ENCODE measurements around the gene TNFRSF12A. TPM values are rescaled to one million over a fixed set of nuclear protein-coding genes. Genes with fewer than 3 reads are reported as not detected.

Gene TNFRSF12A
- total and polyA plus RNA-seq, 2 of the 4 experiments (the other 2 are of a cell fraction): 103 to 304 TPM

DNA sequence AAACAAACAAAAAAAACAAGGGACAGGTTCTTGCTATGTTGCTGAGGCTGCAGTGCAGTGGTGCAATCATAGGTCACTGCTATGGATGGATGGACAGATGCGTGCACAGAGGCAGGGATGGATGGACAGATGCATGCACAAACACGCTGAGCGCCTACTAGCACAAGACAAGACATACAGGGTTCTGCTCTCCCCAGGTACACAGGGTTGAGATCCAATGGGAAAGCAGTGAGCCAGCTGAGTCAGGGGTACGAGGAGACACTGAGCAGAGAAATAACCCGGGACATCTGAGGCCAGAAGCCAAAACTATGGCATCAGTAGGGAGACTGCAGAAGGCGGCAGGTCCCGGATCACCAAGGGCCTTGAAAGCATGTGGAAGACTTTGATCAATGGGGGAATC lies 51.5 kb downstream of the TNFRSF12A start:
- Histone ChIP-seq H3K56ac (ENCODE audit: extremely low read depth, insufficient read depth, low read length) (no peak overlapping the region), H3K4me3 (ENCODE audit: insufficient read depth, low read depth, low read length) (no peak overlapping the region), H3K27me3 (ENCODE audit: control insufficient read depth, insufficient read depth, low read length) (peaks cover 31% of the 10 kb centered on the region), H3K18ac (ENCODE audit: low read depth, low read length) (no peak overlapping the region), H2BK20ac (ENCODE audit: low read depth, low read length) (no peak overlapping the region), H2AK9ac (replicated peaks; ENCODE audit: low read depth, low read length, poor library complexity) (no peak overlapping the region), H3K4ac (ENCODE audit: low read depth, low read length) (no peak overlapping the region), H2BK15ac (ENCODE audit: low read depth, low read length) (no peak overlapping the region), H3K9me3 (ENCODE audit: control insufficient read depth, insufficient read depth, low read length) (no peaks in the 10 kb centered on the region), H2BK5ac (ENCODE audit: low read depth, low read length, poor library complexity, severe bottlenecking) (no peak overlapping the region), H2AFZ (replicated peaks; ENCODE audit: low read length, poor library complexity) (no peak overlapping the region), H2BK120ac (ENCODE audit: low read depth, low read length) (no peak overlapping the region), H3K9ac (ENCODE audit: low read depth, low read length) (no peak overlapping the region), H4K8ac (ENCODE audit: low read depth in 2 of 2, low read length in 2 of 2) (no peak overlapping the region), H3K9me1 (ENCODE audit: insufficient read depth, low read length) (peaks cover 6% of the 10 kb centered on the region; the same call in 1 of the 2 replicates), H3K4me1 (ENCODE audit: control insufficient read depth, insufficient read depth, low read length) (no peaks in the 10 kb centered on the region), H3K4me2 (ENCODE audit: low read depth, low read length) (no peak overlapping the region), H3K79me1 (ENCODE audit: low read depth in 1 of 2, low read length in 2 of 2) (peaks cover under 1% of the 10 kb centered on the region in 2 experiments; a peak in 1 of 4 replicates), H4K20me1 (ENCODE audit: insufficient read depth, low read length) (no peaks in the 10 kb centered on the region), H3K27ac (ENCODE audit: insufficient read depth, low read length) (no peak overlapping the region), H3K36me3 (ENCODE audit: control insufficient read depth, insufficient read depth, low read length) (no peaks in the 10 kb centered on the region), H2AK5ac (ENCODE audit: low read depth, low read length) (no peak overlapping the region), H4K91ac (ENCODE audit: insufficient read depth, low read depth, low read length) (no peak overlapping the region), H3K14ac (replicated peaks; ENCODE audit: low read depth, low read length) (no peak overlapping the region), H3K23ac (ENCODE audit: low read depth, low read length) (no peak overlapping the region), H4K5ac (ENCODE audit: low read depth, low read length) (no peak overlapping the region)
- WGBS, 2 experiments (ENCODE audit: extremely low coverage in 2 of 2, insufficient read length in 1 of 2): 62% methylated on average over 4 of the region's 7 CpGs; no CpG with 5 or more reads in 1 of the 2 experiments
- dilution Hi-C loops (cut with HindIII; ENCODE audit: low sequenced_read_pairs, unreplicated experiment) (no loop called here), intact Hi-C loops (cut with micrococcal nuclease) (no loop called here), in situ Hi-C loops (cut with MboI; ENCODE audit: low sequenced_read_pairs) (no loop called here)
- POLR2A ChIA-PET (ENCODE audit: unreplicated experiment): no interaction called here
- DNase-seq (no peak), ATAC-seq (ENCODE audit: low read depth) (no peak)
- no peak for TF ChIP-seq CEBPB (IDR thresholded peaks at IDR 0.05; ENCODE audit: low read depth, low read length)
- TF ChIP-seq MAZ (IDR thresholded peaks at IDR 0.05; ENCODE audit: borderline replicate concordance, low read depth, low read length): no peak
- TF ChIP-seq, protein P1, sequence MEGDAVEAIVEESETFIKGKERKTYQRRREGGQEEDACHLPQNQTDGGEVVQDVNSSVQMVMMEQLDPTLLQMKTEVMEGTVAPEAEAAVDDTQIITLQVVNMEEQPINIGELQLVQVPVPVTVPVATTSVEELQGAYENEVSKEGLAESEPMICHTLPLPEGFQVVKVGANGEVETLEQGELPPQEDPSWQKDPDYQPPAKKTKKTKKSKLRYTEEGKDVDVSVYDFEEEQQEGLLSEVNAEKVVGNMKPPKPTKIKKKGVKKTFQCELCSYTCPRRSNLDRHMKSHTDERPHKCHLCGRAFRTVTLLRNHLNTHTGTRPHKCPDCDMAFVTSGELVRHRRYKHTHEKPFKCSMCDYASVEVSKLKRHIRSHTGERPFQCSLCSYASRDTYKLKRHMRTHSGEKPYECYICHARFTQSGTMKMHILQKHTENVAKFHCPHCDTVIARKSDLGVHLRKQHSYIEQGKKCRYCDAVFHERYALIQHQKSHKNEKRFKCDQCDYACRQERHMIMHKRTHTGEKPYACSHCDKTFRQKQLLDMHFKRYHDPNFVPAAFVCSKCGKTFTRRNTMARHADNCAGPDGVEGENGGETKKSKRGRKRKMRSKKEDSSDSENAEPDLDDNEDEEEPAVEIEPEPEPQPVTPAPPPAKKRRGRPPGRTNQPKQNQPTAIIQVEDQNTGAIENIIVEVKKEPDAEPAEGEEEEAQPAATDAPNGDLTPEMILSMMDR (conservative IDR thresholded peaks at IDR 0.05; ENCODE audit: low read depth, low read length): no peak
- no peak for TF ChIP-seq FOS (IDR thresholded peaks at IDR 0.05; ENCODE audit: low read depth, low read length)
- no peak for TF ChIP-seq RAD21 (IDR thresholded peaks at IDR 0.05; ENCODE audit: low read length)
- no peak for TF ChIP-seq MXI1 (IDR thresholded peaks at IDR 0.05; ENCODE audit: borderline replicate concordance, low read depth, low read length)
- no peak for TF ChIP-seq NFE2L2 (IDR thresholded peaks at IDR 0.05; ENCODE audit: low read depth, low read length)
- TF ChIP-seq, protein P2, sequence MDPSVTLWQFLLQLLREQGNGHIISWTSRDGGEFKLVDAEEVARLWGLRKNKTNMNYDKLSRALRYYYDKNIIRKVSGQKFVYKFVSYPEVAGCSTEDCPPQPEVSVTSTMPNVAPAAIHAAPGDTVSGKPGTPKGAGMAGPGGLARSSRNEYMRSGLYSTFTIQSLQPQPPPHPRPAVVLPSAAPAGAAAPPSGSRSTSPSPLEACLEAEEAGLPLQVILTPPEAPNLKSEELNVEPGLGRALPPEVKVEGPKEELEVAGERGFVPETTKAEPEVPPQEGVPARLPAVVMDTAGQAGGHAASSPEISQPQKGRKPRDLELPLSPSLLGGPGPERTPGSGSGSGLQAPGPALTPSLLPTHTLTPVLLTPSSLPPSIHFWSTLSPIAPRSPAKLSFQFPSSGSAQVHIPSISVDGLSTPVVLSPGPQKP (IDR thresholded peaks at IDR 0.05; ENCODE audit: borderline replicate concordance, low read depth, low read length): no peak
- no peak for TF ChIP-seq RCOR1 (IDR thresholded peaks at IDR 0.05; ENCODE audit: insufficient replicate concordance, low read length)
- TF ChIP-seq CHD1 (IDR thresholded peaks at IDR 0.05; ENCODE audit: low read depth, low read length): no peak
- TF ChIP-seq MAFK (IDR thresholded peaks at IDR 0.05; ENCODE audit: low read depth, low read length): no peak
- TF ChIP-seq, protein P3, sequence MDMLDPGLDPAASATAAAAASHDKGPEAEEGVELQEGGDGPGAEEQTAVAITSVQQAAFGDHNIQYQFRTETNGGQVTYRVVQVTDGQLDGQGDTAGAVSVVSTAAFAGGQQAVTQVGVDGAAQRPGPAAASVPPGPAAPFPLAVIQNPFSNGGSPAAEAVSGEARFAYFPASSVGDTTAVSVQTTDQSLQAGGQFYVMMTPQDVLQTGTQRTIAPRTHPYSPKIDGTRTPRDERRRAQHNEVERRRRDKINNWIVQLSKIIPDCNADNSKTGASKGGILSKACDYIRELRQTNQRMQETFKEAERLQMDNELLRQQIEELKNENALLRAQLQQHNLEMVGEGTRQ (IDR thresholded peaks at IDR 0.05; ENCODE audit: low read depth, low read length): no peak
- no peak for TF ChIP-seq POLR2A (IDR thresholded peaks at IDR 0.05; ENCODE audit: low read depth, low read length)
- no peak for TF ChIP-seq RFX5 (IDR thresholded peaks at IDR 0.05; ENCODE audit: low read depth, low read length)
- TF ChIP-seq SMC3 (IDR thresholded peaks at IDR 0.05; ENCODE audit: low read depth, low read length): no peak
- TF ChIP-seq BHLHE40 (IDR thresholded peaks at IDR 0.05; ENCODE audit: low read depth, low read length): no peak
- CTCF ChIA-PET: no interaction called here
- BruUV-seq (replicated peaks): no TSS peak

All from IMR-90 (cell line).